GM12878 (cell line): ENCODE results near the gene NMBR. TPM values are rescaled to one million over a fixed set of nuclear protein-coding genes. Genes with fewer than 3 reads are reported as not detected.

Source experiments
- ATAC-seq: fragments of 200-7000 bp; cut with Tn5 transposase; 3 replicates; pipeline ENCODE4 v1.9.1; 2020; ENCODE audit warnings: mild to moderate bottlenecking, moderate library complexity
- BruUV-seq: library from RNA; stranded (reverse); fragments of 400-500 nt; replicated peaks from 2 replicates; lab custom pipeline; 2021; lab: Mats Ljungman, UMichigan
- CTCF ChIA-PET: fragments of 300-600 bp; sonication (Branson Sonifier 250); formaldehyde crosslinking; extraction: SDS; loops from one replicate; lab custom pipeline; 2021; ENCODE audit warnings: inconsistent platforms; lab: Yijun Ruan, JAX
- POLR2A ChIA-PET: fragments of 350-600 bp; formaldehyde crosslinking; extraction: SDS; loops from one replicate; lab custom pipeline; 2021; ENCODE audit warnings: inconsistent platforms; lab: Charles Lee
- RAD21 ChIA-PET: fragments of 300-600 bp; sonication (Branson Sonifier 250); formaldehyde crosslinking; loops from one replicate; lab custom pipeline; 2023; ENCODE audit warnings: antibody characterized with exemption; ENCODE audit not compliant: unreplicated experiment; lab: Charles Lee
- SMC1A ChIA-PET: fragments of 300-600 bp; sonication (Branson Sonifier 250); formaldehyde crosslinking; loops from one replicate; lab custom pipeline; 2023; ENCODE audit not compliant: unreplicated experiment, uncharacterized antibody; lab: Charles Lee
- DNase-seq: peaks from one replicate; pipeline ENCODE4 v3.0.0-alpha.2; 2011; ENCODE audit warnings: low read depth, low spot score
- FAIRE-seq: peaks from 3 replicates; lab custom pipeline; 2011; peaks lifted over from hg19 to GRCh38; lab: Jason Lieb, UNC
- H2AFZ ChIP-seq: 2 replicates; pipeline ENCODE4 v1.6.0; 2011; ENCODE audit warnings: low read depth, low read length, control low read depth; ENCODE audit not compliant: control insufficient read depth
- H3K27ac ChIP-seq: 2 replicates; pipeline ENCODE4 v1.5.1; 2011; ENCODE audit warnings: control low read depth; ENCODE audit not compliant: control insufficient read depth, insufficient read depth
- H3K27me3 ChIP-seq, 2 experiments: replicated peaks in 1 of 2; 2 replicates each; pipeline versions ENCODE4 v1.6.0 to v1.6.1; 2011; ENCODE audit warnings: low read length in 1 of 2; ENCODE audit not compliant: control insufficient read depth in 2 of 2, insufficient read depth in 2 of 2
- H3K36me3 ChIP-seq, 2 experiments: 2 replicates each; pipeline ENCODE4 v1.5.1; 2011; ENCODE audit warnings: low read length in 1 of 2; ENCODE audit not compliant: control insufficient read depth in 2 of 2, insufficient read depth in 2 of 2
- H3K4me1 ChIP-seq: 2 replicates; pipeline ENCODE4 v1.6.1; 2011; ENCODE audit warnings: mild to moderate bottlenecking, low read length, moderate library complexity, mixed read lengths; ENCODE audit not compliant: control insufficient read depth, insufficient read depth
- H3K4me2 ChIP-seq: 2 replicates; pipeline ENCODE4 v1.6.0; 2011; ENCODE audit warnings: control low read depth; ENCODE audit not compliant: control insufficient read depth, insufficient read depth
- H3K4me3 ChIP-seq: fragments of 200-600 bp; sonication (generic); 2 replicates; pipeline ENCODE4 v1.5.1; 2016
- H3K79me2 ChIP-seq: 2 replicates; pipeline ENCODE4 v1.6.0; 2011; ENCODE audit warnings: low read length; ENCODE audit not compliant: control insufficient read depth, insufficient read depth
- H3K9ac ChIP-seq: 2 replicates; pipeline ENCODE4 v1.8.0; 2011; ENCODE audit warnings: low read length, control low read depth, mixed read lengths; ENCODE audit not compliant: control insufficient read depth, insufficient read depth
- H3K9me3 ChIP-seq: replicated peaks from 3 replicates; pipeline ENCODE4 v1.5.1; 2011; ENCODE audit warnings: mild to moderate bottlenecking, low read length; ENCODE audit not compliant: control insufficient read depth, insufficient read depth
- H4K20me1 ChIP-seq: 2 replicates; pipeline ENCODE4 v1.6.0; 2011; ENCODE audit not compliant: control insufficient read depth, insufficient read depth
- ASH2L ChIP-seq: fragments of 300-600, 200-600 bp; sonication (generic); IDR thresholded peaks from 2 replicates; pipeline ENCODE4 v1.6.1; 2017; ENCODE audit warnings: low read depth, mild to moderate bottlenecking, borderline replicate concordance
- BACH1 ChIP-seq: fragments of 450-650 bp; IDR thresholded peaks from 2 replicates; pipeline ENCODE4 v1.6.1; 2017; ENCODE audit warnings: mild to moderate bottlenecking, borderline replicate concordance
- CREB1 ChIP-seq: IDR thresholded peaks from 2 replicates; pipeline ENCODE4 v1.6.1; 2012; ENCODE audit warnings: low read depth, mild to moderate bottlenecking, inconsistent platforms
- ZNF24 ChIP-seq: fragments of 450-650 bp; IDR thresholded peaks from 2 replicates; pipeline ENCODE4 v1.6.1; 2017; ENCODE audit warnings: antibody characterized with exemption, mild to moderate bottlenecking
- ZZZ3 ChIP-seq: IDR thresholded peaks from 2 replicates; pipeline ENCODE4 v1.6.1; 2011; ENCODE audit warnings: low read depth; ENCODE audit not compliant: control insufficient read depth, insufficient read length
- WGBS: methylation state at CpG from one replicate; pipeline ENCODE4 v1.1.6; 2016; ENCODE audit warnings: low lambda C conversion rate; ENCODE audit not compliant: insufficient replicate concordance, insufficient coverage; ENCODE audit errors: missing lambda C conversion rate; 5-methylcytosine and 5-hydroxymethylcytosine counted together
- in situ Hi-C: fragments of 300-500 bp; cut with MboI; formaldehyde crosslinking; loops from 9 replicates; pipeline ENCODE4 v1.14.3; 2018; ENCODE audit warnings: mixed read lengths
- intact Hi-C: fragments of 100-400 bp; cut with micrococcal nuclease; formaldehyde crosslinking; loops from one replicate; pipeline ENCODE4 v1.14.2; 2022; ENCODE audit not compliant: unreplicated experiment
- polyA plus RNA-seq, 11 experiments: library from polyadenylated mRNA; depleted of rRNA in 4 of 11; unstranded in 6 of 11; stranded (reverse) in 5 of 11; fragments of >200 nt; fragmentation: Nextera tagmentation in 4 of 11; fragmentation: Illumina TruSeq in 1 of 11; extraction: Ambion mirVana in 4 of 11; extraction: Trizol in 1 of 11; gene quantifications; 1 replicate in 1 of 11; 2 replicates in 10 of 11; pipeline versions ENCODE4 v1.2.1 to v1.2.3, GENCODE V29; 2011 to 2016; ENCODE audit warnings: inconsistent platforms in 2 of 11, missing spikeins in 2 of 11, low read depth in 1 of 11
- total RNA-seq, 4 experiments: library from RNA; depleted of rRNA in 3 of 4; stranded (reverse); fragments of >200 nt in 3 of 4; fragmentation: Illumina TruSeq in 1 of 4; extraction: Trizol in 1 of 4; gene quantifications; 2 replicates each; pipeline versions ENCODE4 v1.2.1 to v1.2.3, GENCODE V29; 2013 to 2021
- TF ChIP-seq, protein P1 (sequence below): IDR thresholded peaks from 2 replicates; pipeline ENCODE4 v1.6.1; 2012; ENCODE audit warnings: low read depth, low read length, improper control_type of control experiment
- TF ChIP-seq, protein P2 (sequence below): fragments of 450-650 bp; IDR thresholded peaks from 2 replicates; pipeline ENCODE4 v1.6.1; 2016; ENCODE audit warnings: mild to moderate bottlenecking, moderate library complexity, borderline replicate concordance
- TF ChIP-seq, protein P3 (sequence below): fragments of 450-650 bp; IDR thresholded peaks from 2 replicates; pipeline ENCODE4 v1.6.1; 2017; ENCODE audit warnings: borderline replicate concordance
- TF ChIP-seq, protein P4 (sequence below): IDR thresholded peaks from 2 replicates; pipeline ENCODE4 v1.6.1; 2011; ENCODE audit warnings: borderline replicate concordance, low read depth, mild to moderate bottlenecking, moderate library complexity, low read length; ENCODE audit not compliant: insufficient read depth, poor library complexity, severe bottlenecking
- TF ChIP-seq, protein P5 (sequence below): IDR thresholded peaks from 2 replicates; pipeline ENCODE4 v1.6.1; 2011; ENCODE audit warnings: borderline replicate concordance, low read depth, mild to moderate bottlenecking, moderate library complexity, mixed read lengths, low read length; ENCODE audit not compliant: insufficient read depth; ENCODE audit errors: extremely low read length
- TF ChIP-seq, protein P6 (sequence below): IDR thresholded peaks from 2 replicates; pipeline ENCODE4 v1.6.1; 2012; ENCODE audit warnings: low read length, inconsistent platforms

Gene NMBR
- total and polyA plus RNA-seq, 10 of the 15 experiments (the other 5 are each of a cell fraction or from before 2014, with no cell fraction given) = not detected

DNA sequence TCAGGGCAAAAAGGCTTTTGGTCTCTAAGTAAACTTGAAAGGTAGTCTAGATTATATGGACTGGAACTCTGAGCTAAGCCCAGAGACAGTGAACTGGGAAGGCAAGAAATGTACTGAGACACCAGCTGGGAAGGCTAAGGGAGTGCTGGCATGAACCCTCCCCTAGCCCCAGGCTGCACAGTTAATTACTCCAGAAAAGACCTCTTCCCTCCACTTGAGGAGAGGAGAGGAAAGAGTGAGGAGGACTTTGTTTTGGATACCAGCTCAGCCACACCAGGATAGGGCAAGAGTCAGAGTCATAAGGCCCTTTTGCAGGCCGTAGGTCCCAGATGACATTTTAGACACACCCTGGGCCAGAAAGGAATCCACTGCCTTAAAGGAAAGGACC is 98.3 kb downstream of the NMBR start (continued):
- TF ChIP-seq, protein P1, sequence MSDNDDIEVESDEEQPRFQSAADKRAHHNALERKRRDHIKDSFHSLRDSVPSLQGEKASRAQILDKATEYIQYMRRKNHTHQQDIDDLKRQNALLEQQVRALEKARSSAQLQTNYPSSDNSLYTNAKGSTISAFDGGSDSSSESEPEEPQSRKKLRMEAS = no peak
- TF ChIP-seq, protein P2, sequence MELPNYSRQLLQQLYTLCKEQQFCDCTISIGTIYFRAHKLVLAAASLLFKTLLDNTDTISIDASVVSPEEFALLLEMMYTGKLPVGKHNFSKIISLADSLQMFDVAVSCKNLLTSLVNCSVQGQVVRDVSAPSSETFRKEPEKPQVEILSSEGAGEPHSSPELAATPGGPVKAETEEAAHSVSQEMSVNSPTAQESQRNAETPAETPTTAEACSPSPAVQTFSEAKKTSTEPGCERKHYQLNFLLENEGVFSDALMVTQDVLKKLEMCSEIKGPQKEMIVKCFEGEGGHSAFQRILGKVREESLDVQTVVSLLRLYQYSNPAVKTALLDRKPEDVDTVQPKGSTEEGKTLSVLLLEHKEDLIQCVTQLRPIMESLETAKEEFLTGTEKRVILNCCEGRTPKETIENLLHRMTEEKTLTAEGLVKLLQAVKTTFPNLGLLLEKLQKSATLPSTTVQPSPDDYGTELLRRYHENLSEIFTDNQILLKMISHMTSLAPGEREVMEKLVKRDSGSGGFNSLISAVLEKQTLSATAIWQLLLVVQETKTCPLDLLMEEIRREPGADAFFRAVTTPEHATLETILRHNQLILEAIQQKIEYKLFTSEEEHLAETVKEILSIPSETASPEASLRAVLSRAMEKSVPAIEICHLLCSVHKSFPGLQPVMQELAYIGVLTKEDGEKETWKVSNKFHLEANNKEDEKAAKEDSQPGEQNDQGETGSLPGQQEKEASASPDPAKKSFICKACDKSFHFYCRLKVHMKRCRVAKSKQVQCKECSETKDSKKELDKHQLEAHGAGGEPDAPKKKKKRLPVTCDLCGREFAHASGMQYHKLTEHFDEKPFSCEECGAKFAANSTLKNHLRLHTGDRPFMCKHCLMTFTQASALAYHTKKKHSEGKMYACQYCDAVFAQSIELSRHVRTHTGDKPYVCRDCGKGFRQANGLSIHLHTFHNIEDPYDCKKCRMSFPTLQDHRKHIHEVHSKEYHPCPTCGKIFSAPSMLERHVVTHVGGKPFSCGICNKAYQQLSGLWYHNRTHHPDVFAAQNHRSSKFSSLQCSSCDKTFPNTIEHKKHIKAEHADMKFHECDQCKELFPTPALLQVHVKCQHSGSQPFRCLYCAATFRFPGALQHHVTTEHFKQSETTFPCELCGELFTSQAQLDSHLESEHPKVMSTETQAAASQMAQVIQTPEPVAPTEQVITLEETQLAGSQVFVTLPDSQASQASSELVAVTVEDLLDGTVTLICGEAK = no peak
- TF ChIP-seq BACH1 = no peak

DNA sequence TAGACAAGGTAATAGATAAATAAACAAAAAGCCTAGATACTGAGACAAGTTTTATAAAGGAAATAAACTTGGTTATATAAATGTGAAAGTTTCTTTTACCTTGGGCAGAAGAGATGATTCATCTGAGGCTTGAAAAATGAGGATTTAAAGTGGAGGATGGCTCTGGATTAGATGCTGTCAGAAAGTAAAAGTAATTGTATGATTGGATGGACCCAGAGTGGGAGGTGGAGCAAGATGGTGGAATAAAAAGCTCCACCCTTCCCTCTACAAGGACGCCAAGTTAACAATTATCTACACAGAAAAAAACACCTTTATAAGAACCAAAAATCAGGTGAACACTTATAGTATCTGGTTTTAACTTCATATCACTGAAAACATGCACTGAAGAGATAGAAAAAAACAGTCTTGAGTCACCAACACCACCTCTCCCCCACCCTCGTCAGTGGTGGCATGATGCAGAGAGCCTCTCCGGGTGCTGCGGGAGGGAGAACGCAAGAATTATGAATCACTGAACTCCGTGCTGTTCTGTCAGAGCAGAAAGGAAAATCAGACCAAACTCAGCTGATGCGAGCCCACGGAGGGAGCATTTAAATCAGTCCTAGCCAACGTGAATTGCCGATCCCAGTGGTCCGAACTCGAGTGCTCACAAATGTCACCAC is 98.9 kb downstream of the NMBR start:
- ChIA-PET RAD21 (no interaction called here), SMC1A (interaction anchor here (1.8 kb wide), 1 partner anchor 13 kb away, joined by 5 read pairs; no protein-coding TSS in a partner anchor), POLR2A (no interaction called here), CTCF (no interaction called here)
- Histone ChIP-seq H3K27me3 (no peaks in the 10 kb centered on the region), H3K9ac (no peak overlapping the region), H3K4me3 (no peak overlapping the region), H3K4me2 (no peak overlapping the region), H3K36me3 (no peaks in the 10 kb centered on the region), H2AFZ (no peak overlapping the region), H4K20me1 (no peaks in the 10 kb centered on the region), H3K9me3 (no peaks in the 10 kb centered on the region), H3K79me2 (no peaks in the 10 kb centered on the region), H3K27ac (no peak overlapping the region), H3K4me1 (no peaks in the 10 kb centered on the region)
- DNase-seq = no peak
- intact Hi-C loops = no loop called here
- no peak for FAIRE-seq
- WGBS = 60% methylated on average over 11 of the region's 12 CpGs
- in situ Hi-C loops = no loop called here
- no peak for ATAC-seq
- BruUV-seq = no TSS peak
- TF ChIP-seq, protein P3, sequence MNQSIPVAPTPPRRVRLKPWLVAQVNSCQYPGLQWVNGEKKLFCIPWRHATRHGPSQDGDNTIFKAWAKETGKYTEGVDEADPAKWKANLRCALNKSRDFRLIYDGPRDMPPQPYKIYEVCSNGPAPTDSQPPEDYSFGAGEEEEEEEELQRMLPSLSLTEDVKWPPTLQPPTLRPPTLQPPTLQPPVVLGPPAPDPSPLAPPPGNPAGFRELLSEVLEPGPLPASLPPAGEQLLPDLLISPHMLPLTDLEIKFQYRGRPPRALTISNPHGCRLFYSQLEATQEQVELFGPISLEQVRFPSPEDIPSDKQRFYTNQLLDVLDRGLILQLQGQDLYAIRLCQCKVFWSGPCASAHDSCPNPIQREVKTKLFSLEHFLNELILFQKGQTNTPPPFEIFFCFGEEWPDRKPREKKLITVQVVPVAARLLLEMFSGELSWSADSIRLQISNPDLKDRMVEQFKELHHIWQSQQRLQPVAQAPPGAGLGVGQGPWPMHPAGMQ = no peak
- no peak for TF ChIP-seq ZNF24
- TF ChIP-seq, protein P4, sequence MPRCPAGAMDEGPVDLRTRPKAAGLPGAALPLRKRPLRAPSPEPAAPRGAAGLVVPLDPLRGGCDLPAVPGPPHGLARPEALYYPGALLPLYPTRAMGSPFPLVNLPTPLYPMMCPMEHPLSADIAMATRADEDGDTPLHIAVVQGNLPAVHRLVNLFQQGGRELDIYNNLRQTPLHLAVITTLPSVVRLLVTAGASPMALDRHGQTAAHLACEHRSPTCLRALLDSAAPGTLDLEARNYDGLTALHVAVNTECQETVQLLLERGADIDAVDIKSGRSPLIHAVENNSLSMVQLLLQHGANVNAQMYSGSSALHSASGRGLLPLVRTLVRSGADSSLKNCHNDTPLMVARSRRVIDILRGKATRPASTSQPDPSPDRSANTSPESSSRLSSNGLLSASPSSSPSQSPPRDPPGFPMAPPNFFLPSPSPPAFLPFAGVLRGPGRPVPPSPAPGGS = no peak
- TF ChIP-seq, protein P5, sequence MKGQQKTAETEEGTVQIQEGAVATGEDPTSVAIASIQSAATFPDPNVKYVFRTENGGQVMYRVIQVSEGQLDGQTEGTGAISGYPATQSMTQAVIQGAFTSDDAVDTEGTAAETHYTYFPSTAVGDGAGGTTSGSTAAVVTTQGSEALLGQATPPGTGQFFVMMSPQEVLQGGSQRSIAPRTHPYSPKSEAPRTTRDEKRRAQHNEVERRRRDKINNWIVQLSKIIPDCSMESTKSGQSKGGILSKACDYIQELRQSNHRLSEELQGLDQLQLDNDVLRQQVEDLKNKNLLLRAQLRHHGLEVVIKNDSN = no peak
- no peak for TF ChIP-seq CREB1
- TF ChIP-seq ZZZ3 = no peak
- TF ChIP-seq ASH2L = no peak
- TF ChIP-seq, protein P6, sequence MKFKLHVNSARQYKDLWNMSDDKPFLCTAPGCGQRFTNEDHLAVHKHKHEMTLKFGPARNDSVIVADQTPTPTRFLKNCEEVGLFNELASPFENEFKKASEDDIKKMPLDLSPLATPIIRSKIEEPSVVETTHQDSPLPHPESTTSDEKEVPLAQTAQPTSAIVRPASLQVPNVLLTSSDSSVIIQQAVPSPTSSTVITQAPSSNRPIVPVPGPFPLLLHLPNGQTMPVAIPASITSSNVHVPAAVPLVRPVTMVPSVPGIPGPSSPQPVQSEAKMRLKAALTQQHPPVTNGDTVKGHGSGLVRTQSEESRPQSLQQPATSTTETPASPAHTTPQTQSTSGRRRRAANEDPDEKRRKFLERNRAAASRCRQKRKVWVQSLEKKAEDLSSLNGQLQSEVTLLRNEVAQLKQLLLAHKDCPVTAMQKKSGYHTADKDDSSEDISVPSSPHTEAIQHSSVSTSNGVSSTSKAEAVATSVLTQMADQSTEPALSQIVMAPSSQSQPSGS = no peak
